ENCODE data around the gene SLC27A5. TPM values are rescaled to one million over a fixed set of nuclear protein-coding genes. Genes with fewer than 3 reads are reported as not detected.

SLC27A5 gene, protein sequence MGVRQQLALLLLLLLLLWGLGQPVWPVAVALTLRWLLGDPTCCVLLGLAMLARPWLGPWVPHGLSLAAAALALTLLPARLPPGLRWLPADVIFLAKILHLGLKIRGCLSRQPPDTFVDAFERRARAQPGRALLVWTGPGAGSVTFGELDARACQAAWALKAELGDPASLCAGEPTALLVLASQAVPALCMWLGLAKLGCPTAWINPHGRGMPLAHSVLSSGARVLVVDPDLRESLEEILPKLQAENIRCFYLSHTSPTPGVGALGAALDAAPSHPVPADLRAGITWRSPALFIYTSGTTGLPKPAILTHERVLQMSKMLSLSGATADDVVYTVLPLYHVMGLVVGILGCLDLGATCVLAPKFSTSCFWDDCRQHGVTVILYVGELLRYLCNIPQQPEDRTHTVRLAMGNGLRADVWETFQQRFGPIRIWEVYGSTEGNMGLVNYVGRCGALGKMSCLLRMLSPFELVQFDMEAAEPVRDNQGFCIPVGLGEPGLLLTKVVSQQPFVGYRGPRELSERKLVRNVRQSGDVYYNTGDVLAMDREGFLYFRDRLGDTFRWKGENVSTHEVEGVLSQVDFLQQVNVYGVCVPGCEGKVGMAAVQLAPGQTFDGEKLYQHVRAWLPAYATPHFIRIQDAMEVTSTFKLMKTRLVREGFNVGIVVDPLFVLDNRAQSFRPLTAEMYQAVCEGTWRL
- polyA plus RNA-seq: 10 to 100 TPM in 1 of 4 donors, 1 to 10 TPM in 3; 2.2 to 17.0 (median 6.1) TPM
- long read RNA-seq, donor 1, full-length matches to known transcripts: 20 of 20 reads
- long read RNA-seq, donor 1, partial matches to known transcripts: 0 of 20 reads
- long read RNA-seq, donor 1, other reads (novel, unspliced or antisense): 0 of 20 reads
- long read RNA-seq, donor 2, partial matches to known transcripts: 0 of 2 reads
- long read RNA-seq, donor 2, other reads (novel, unspliced or antisense): 0 of 2 reads
- long read RNA-seq, donor 3, full-length matches to known transcripts: 13 of 13 reads
- long read RNA-seq, donor 3, partial matches to known transcripts: 0 of 13 reads
- long read RNA-seq, donor 3, other reads (novel, unspliced or antisense): 0 of 13 reads
- long read RNA-seq, donor 4, full-length matches to known transcripts: 1 of 1 reads
- long read RNA-seq, donor 4, partial matches to known transcripts: 0 of 1 reads
- long read RNA-seq, donor 4, other reads (novel, unspliced or antisense): 0 of 1 reads
- long read RNA-seq, donor 5: 0 reads
- long read RNA-seq, donor 6, partial matches to known transcripts: 0 of 3 reads
- long read RNA-seq, donor 6, other reads (novel, unspliced or antisense): 0 of 3 reads
- long read RNA-seq, donor 7, transcript SLC27A5-204 (3 exons, 643 nt): major isoform, 5 of 8 reads
- long read RNA-seq, donor 7, partial matches to known transcripts: 0 of 8 reads
- long read RNA-seq, donor 7, other reads (novel, unspliced or antisense): 0 of 8 reads
- long read RNA-seq, donor 8, full-length matches to known transcripts: 2 of 2 reads
- long read RNA-seq, donor 8, partial matches to known transcripts: 0 of 2 reads
- long read RNA-seq, donor 8, other reads (novel, unspliced or antisense): 0 of 2 reads
- long read RNA-seq, donor 9, full-length matches to known transcripts: 3 of 3 reads
- long read RNA-seq, donor 9, partial matches to known transcripts: 0 of 3 reads
- long read RNA-seq, donor 9, other reads (novel, unspliced or antisense): 0 of 3 reads
- long read RNA-seq, donor 10, full-length matches to known transcripts: 5 of 5 reads
- long read RNA-seq, donor 10, partial matches to known transcripts: 0 of 5 reads
- long read RNA-seq, donor 10, other reads (novel, unspliced or antisense): 0 of 5 reads

DNA sequence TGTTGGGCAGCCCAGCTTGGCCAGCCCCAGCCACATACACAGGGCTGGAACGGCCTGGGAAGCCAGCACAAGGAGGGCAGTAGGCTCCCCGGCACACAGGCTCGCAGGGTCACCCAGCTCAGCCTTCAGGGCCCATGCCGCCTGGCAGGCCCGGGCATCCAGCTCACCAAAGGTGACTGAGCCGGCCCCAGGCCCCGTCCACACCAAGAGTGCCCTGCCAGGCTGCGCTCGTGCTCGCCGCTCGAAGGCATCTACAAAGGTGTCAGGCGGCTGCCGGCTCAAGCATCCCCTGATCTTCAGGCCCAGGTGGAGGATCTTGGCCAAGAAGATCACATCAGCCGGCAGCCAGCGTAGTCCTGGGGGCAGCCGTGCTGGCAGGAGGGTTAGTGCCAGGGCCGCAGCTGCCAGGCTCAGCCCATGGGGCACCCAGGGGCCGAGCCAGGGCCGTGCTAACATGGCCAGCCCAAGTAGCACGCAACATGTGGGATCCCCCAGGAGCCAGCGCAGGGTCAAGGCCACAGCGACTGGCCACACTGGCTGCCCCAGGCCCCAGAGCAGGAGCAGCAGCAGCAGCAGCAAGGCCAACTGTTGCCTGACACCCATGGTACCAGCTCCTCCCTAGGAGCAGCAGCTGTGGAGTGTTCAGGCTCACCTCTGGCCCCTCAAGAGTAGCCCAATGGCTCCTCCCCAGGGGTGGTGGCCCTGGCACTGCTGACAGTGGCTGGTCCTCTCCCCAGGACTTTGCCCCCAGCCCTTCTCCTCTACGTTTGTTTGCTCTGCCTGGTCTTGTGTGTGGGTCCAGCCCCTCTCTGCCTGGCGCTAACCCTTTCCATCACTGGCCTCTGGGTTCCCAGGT, at the start of gene SLC27A5:
Gene SLC27A5 (minus strand): TSS at position 640 of the 856 bp plus-strand sequence. CDS start 37 bp downstream, at position 603.
- no peak for FAIRE-seq

DNA sequence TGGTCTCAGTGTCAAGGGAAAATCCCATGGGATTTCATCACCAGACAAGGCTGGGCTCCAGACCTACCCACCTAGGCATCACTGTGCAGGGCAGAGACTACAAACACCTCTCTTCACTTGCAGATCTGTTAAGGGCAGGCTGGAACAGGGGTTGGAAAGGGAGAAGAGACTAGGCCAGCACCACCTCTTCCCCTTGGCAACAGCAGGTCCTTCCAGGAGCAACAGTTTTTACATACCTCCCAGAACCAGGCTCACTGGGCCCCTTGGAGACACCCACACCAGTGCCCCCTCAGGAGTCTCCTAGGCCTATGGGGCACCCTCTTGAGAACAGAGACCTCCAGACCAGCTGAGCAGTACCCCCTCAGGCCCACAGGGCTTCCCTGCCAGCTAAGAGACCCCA, 49.1 kb upstream of the SLC27A5 start:
- FAIRE-seq (no peak), DNase-seq (no peak)
- H3K4me1 ChIP-seq (ENCODE audit: control insufficient read depth in 3 of 3, insufficient read depth in 2 of 3, low read depth in 1 of 3, low read length in 2 of 3): peaks cover 0 to 37% (median 8%) of the 10 kb centered on the region in 3 donors

More for the DNA sequence above, at the start of gene SLC27A5:
- H3K4me1 ChIP-seq (ENCODE audit: control insufficient read depth in 3 of 3, insufficient read depth in 2 of 3, low read depth in 1 of 3, low read length in 2 of 3): peaks cover 4 to 39% (median 4%) of the 10 kb centered on the region in 3 donors
- peaks cover 3 to 39% (median 4%) of the 10 kb centered on the region in 3 donors for H3K36me3 ChIP-seq (ENCODE audit: control insufficient read depth in 3 of 3, insufficient read depth in 2 of 3, low read depth in 1 of 3, low read length in 3 of 3)
- H3K27ac ChIP-seq (ENCODE audit: low read depth in 1 of 3, low read length in 2 of 3): peak within 1 kb of the TSS in 2 of 3 donors; percentile 8 to 45
- no peaks in the 10 kb centered on the region for H3K27me3 ChIP-seq (ENCODE audit: control insufficient read depth in 3 of 3, insufficient read depth in 3 of 3, low read length in 3 of 3)
- 75 to 85% (median 76%) methylated on average over 23 to 25 of the region's 25 CpGs for WGBS, 3 donors
- no peak within 1 kb of the TSS for H3K4me3 ChIP-seq (ENCODE audit: low read depth in 1 of 3, low read length in 3 of 3)
- H3K9me3 ChIP-seq (ENCODE audit: control insufficient read depth in 2 of 2, insufficient read depth in 1 of 2, low read depth in 1 of 2, low read length in 1 of 2): peaks cover 0 to 17% of the 10 kb centered on the region in 2 donors
- peak; percentile 71 to 74 for DNase-seq

DNA sequence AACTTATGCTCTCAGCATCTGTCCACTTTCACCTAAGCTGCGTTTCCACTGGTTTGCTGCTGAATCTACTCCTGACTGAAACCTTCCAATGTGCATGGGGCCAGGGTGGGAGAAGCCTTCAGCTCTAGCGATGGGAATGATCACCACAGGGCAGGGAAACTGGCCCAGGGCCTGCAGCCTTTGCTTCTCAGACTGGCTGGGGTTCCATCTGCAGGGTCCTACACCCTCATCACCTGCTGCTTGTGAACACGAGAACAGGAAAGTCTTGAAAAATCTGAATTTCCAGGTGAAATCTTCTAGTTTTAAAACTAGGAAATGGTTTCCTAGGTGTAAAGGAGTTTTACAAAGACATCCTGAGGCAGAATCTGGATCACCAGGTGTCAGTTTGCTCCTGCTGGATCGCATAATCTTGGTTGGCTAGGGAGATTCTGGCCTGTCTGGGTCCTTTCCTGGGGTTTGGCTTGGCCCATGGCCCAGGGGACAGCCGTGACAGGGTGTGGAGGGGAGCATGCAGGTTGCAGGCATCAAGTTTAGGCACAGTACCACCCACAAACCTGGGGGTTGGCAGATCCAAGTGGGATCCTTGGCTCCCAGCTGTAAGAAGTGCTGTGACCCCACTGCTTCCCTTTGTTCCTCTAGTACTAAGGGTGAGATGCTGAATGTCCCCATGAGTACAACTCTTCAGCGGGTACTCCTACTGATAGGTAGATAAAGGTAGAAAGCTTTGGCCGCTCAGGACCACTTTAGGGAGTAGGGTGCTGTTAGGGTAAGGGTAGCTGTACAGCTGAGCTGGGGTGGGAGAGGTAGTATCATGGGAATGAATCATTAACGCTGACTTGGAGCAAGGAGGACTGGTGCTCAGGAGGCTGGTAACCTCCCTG, 48.5 kb upstream of the SLC27A5 start:
- peak overlapping the region in 2 of 3 donors; percentile 65 to 86 for H3K4me3 ChIP-seq (ENCODE audit: low read depth in 1 of 3, low read length in 3 of 3)
- peaks cover 0 to 21% (median 7%) of the 10 kb centered on the region in 3 donors for H3K36me3 ChIP-seq (ENCODE audit: control insufficient read depth in 3 of 3, insufficient read depth in 2 of 3, low read depth in 1 of 3, low read length in 3 of 3)
- 76 to 81% (median 78%) methylated on average over 8 of the region's 8 CpGs for WGBS, 3 donors
- no peak for FAIRE-seq
- peaks cover 3 to 37% (median 8%) of the 10 kb centered on the region in 3 donors for H3K4me1 ChIP-seq (ENCODE audit: control insufficient read depth in 3 of 3, insufficient read depth in 2 of 3, low read depth in 1 of 3, low read length in 2 of 3)
- DNase-seq: no peak
- H3K27me3 ChIP-seq (ENCODE audit: control insufficient read depth in 3 of 3, insufficient read depth in 3 of 3, low read length in 3 of 3): peaks cover 0 to 18% (median 0%) of the 10 kb centered on the region in 3 donors
- H3K27ac ChIP-seq (ENCODE audit: low read depth in 1 of 3, low read length in 2 of 3): peak overlapping the region in 2 of 3 donors; percentile 98 to 99
- no peaks in the 10 kb centered on the region for H3K9me3 ChIP-seq (ENCODE audit: control insufficient read depth in 2 of 2, insufficient read depth in 1 of 2, low read depth in 1 of 2, low read length in 1 of 2)

More for the DNA sequence above, 49.1 kb upstream of the SLC27A5 start:
- no peak overlapping the region for H3K4me3 ChIP-seq (ENCODE audit: low read depth in 1 of 3, low read length in 3 of 3)
- H3K36me3 ChIP-seq (ENCODE audit: control insufficient read depth in 3 of 3, insufficient read depth in 2 of 3, low read depth in 1 of 3, low read length in 3 of 3): peaks cover 0 to 15% (median 4%) of the 10 kb centered on the region in 3 donors
- H3K9me3 ChIP-seq (ENCODE audit: control insufficient read depth in 2 of 2, insufficient read depth in 1 of 2, low read depth in 1 of 2, low read length in 1 of 2): no peaks in the 10 kb centered on the region
- H3K27ac ChIP-seq (ENCODE audit: low read depth in 1 of 3, low read length in 2 of 3): no peak overlapping the region
- H3K27me3 ChIP-seq (ENCODE audit: control insufficient read depth in 3 of 3, insufficient read depth in 3 of 3, low read length in 3 of 3): peaks cover 0 to 18% (median 0%) of the 10 kb centered on the region in 3 donors

DNA sequence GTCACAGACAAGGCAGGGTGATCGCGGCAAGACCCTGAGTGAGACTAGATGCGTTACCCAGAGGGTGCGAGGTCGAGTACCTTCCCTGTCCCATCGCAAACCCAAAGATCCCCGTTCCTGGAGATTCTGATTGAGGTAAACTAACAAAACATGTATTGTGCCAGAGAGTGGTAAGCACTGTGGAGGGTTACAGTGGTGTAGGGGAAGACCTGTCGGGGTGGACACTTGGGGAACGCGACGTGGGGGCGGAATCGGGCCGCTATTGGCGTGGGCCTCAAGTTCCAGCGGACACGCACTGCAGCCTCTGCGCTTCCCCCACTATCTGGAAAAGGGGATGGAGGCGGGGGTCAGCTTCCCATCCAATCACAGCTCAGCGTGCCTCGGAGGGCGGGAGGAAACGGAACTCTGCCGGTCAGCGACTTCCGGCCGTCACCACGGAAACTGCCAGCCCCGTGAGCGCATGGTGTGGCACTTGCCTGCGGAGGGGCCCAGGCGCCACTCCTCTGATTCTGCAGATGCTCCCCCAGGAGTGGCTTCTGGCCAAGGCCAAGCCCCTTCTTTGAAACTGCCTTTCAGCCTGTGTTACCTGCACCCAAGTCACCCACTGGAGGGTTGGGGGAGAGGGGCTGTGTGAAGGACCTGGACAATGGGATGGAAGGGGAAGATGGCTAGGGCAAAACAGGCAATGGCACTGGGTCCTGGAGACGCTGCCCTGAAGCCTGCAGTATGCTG, 47.6 kb upstream of the SLC27A5 start:
- no peak for FAIRE-seq

DNA sequence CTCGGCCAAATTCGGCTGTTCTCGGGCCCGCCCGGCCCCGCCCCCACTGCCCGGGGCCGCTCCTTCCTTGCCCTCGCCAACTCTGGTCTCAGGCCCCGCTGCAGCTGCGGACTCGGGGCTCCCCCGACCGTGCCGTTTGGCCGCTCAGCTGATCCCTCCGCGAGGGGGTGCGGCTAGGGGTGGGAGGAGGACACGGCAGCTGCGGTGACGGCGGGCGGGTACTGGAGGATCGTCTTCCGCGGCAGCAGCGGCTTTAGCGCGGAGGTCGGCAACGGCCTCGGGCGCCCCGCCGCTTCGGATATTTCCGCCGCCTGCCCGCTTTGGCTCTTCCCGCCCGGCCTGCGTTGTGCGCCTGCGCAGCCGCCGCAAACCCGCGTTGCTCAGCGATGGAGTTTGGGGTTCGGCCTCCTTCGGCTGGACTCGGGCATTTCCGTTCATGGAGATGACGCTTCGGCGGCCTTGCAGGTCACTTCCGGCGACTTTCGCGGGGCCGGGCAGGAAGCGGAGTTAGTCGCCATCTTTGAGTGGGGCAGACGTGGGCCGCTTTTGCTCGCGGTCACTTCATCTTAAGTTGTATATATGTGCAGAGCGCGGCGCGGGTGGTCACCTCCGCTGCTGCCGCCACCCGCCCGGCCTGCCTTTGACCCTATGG, 47.0 kb upstream of the SLC27A5 start:
- Histone ChIP-seq H3K4me1 (ENCODE audit: control insufficient read depth in 3 of 3, insufficient read depth in 2 of 3, low read depth in 1 of 3, low read length in 2 of 3) (peaks cover 4 to 43% (median 8%) of the 10 kb centered on the region in 3 donors), H3K27me3 (ENCODE audit: control insufficient read depth in 3 of 3, insufficient read depth in 3 of 3, low read length in 3 of 3) (peaks cover 0 to 17% (median 0%) of the 10 kb centered on the region in 3 donors), H3K36me3 (ENCODE audit: control insufficient read depth in 3 of 3, insufficient read depth in 2 of 3, low read depth in 1 of 3, low read length in 3 of 3) (peaks cover 0 to 28% (median 7%) of the 10 kb centered on the region in 3 donors), H3K4me3 (ENCODE audit: low read depth in 1 of 3, low read length in 3 of 3) (peak overlapping the region; percentile 65 to 86 (median 86)), H3K9me3 (ENCODE audit: control insufficient read depth in 2 of 2, insufficient read depth in 1 of 2, low read depth in 1 of 2, low read length in 1 of 2) (no peaks in the 10 kb centered on the region), H3K27ac (ENCODE audit: low read depth in 1 of 3, low read length in 2 of 3) (peak overlapping the region; percentile 88 to 99 (median 98))
- 0% methylated on average over 63 to 76 of the region's 76 CpGs for WGBS, 3 donors
- no peak for FAIRE-seq
- peak; percentile 98 to 99 for DNase-seq

More for the DNA sequence above, 47.6 kb upstream of the SLC27A5 start:
- peaks cover 0 to 23% (median 7%) of the 10 kb centered on the region in 3 donors for H3K36me3 ChIP-seq (ENCODE audit: control insufficient read depth in 3 of 3, insufficient read depth in 2 of 3, low read depth in 1 of 3, low read length in 3 of 3)
- peaks cover 4 to 37% (median 8%) of the 10 kb centered on the region in 3 donors for H3K4me1 ChIP-seq (ENCODE audit: control insufficient read depth in 3 of 3, insufficient read depth in 2 of 3, low read depth in 1 of 3, low read length in 2 of 3)
- DNase-seq: peak; percentile 86 to 92
- H3K4me3 ChIP-seq (ENCODE audit: low read depth in 1 of 3, low read length in 3 of 3): peak overlapping the region; percentile 39 to 86 (median 65)
- H3K9me3 ChIP-seq (ENCODE audit: control insufficient read depth in 2 of 2, insufficient read depth in 1 of 2, low read depth in 1 of 2, low read length in 1 of 2): no peaks in the 10 kb centered on the region
- peak overlapping the region; percentile 88 to 99 (median 98) for H3K27ac ChIP-seq (ENCODE audit: low read depth in 1 of 3, low read length in 2 of 3)
- 0 to 1% (median 1%) methylated on average over 32 to 33 of the region's 33 CpGs for WGBS, 3 donors
- H3K27me3 ChIP-seq (ENCODE audit: control insufficient read depth in 3 of 3, insufficient read depth in 3 of 3, low read length in 3 of 3): peaks cover 0 to 18% (median 0%) of the 10 kb centered on the region in 3 donors
